Erythroblast (primary cell): ENCODE data around the gene GPR135.

Source experiments
- GATA1 ChIP-seq: IDR thresholded peaks from 2 replicates; pipeline ENCODE4 v1.6.1; 2011; ENCODE audit warnings: low read depth, mild to moderate bottlenecking, control low read depth, low read length, moderate library complexity
- POLR2A ChIP-seq: IDR thresholded peaks from 2 replicates; pipeline ENCODE4 v1.6.1; 2011; ENCODE audit warnings: mild to moderate bottlenecking, low read length

- no peak for TF ChIP-seq POLR2A
- TF ChIP-seq GATA1: no peak
These were observed 27.2 kb upstream of the GPR135 start for GRCh38 chr14:59492384-59492783.
